Measurements from ENCODE around the gene NPAS3. TPM values are rescaled to one million over a fixed set of nuclear protein-coding genes. Genes with fewer than 3 reads are reported as not detected.

NPAS3 gene
- total RNA-seq, 1 donor from 2014 or later: 2.5 TPM

GRCh38 chr14:33364466-33364865, 425.8 kb downstream of the NPAS3 start:
- H3K4me1 ChIP-seq: no peaks in the 10 kb centered on the region
- H3K27me3 ChIP-seq (ENCODE audit: low read depth): no peaks in the 10 kb centered on the region
- no peaks in the 10 kb centered on the region for H3K36me3 ChIP-seq
- no peak for TF ChIP-seq CTCF (IDR thresholded peaks at IDR 0.05; ENCODE audit: borderline replicate concordance)
- no peak overlapping the region for H3K27ac ChIP-seq (replicated peaks)
- H3K9me3 ChIP-seq (replicated peaks): no peaks in the 10 kb centered on the region
- no peak overlapping the region for H3K4me3 ChIP-seq
- DNase-seq: no peak
- intact Hi-C loops (cut with micrococcal nuclease): no loop called here

- TF ChIP-seq CTCF (IDR thresholded peaks at IDR 0.05; ENCODE audit: borderline replicate concordance): no peak
- no peaks in the 10 kb centered on the region for H3K36me3 ChIP-seq
- no peak for DNase-seq
- intact Hi-C loops (cut with micrococcal nuclease): no loop called here
- H3K27ac ChIP-seq (replicated peaks): no peak overlapping the region
- H3K4me1 ChIP-seq: no peaks in the 10 kb centered on the region
- no peaks in the 10 kb centered on the region for H3K27me3 ChIP-seq (ENCODE audit: low read depth)
- no peak overlapping the region for H3K4me3 ChIP-seq
- H3K9me3 ChIP-seq (replicated peaks): no peaks in the 10 kb centered on the region
These were observed 430.4 kb downstream of the NPAS3 start for GRCh38 chr14:33369041-33369440.

- TF ChIP-seq CTCF (IDR thresholded peaks at IDR 0.05; ENCODE audit: borderline replicate concordance): no peak
These were observed 431.3 kb downstream of the NPAS3 start for GRCh38 chr14:33369972-33370371.

GRCh38 chr14:33370426-33370825, 431.7 kb downstream of the NPAS3 start:
- no peak for DNase-seq
- intact Hi-C loops (cut with micrococcal nuclease): no loop called here
- Histone ChIP-seq H3K36me3 (no peaks in the 10 kb centered on the region), H3K9me3 (replicated peaks) (no peaks in the 10 kb centered on the region), H3K27me3 (ENCODE audit: low read depth) (no peaks in the 10 kb centered on the region), H3K27ac (replicated peaks) (no peak overlapping the region), H3K4me3 (no peak overlapping the region), H3K4me1 (no peaks in the 10 kb centered on the region)
- TF ChIP-seq CTCF (IDR thresholded peaks at IDR 0.05; ENCODE audit: borderline replicate concordance): no peak

More at GRCh38 chr14:33369972-33370371, 431.3 kb downstream of the NPAS3 start:
- Histone ChIP-seq H3K27me3 (ENCODE audit: low read depth) (no peaks in the 10 kb centered on the region), H3K4me3 (no peak overlapping the region), H3K27ac (replicated peaks) (no peak overlapping the region), H3K36me3 (no peaks in the 10 kb centered on the region), H3K9me3 (replicated peaks) (no peaks in the 10 kb centered on the region), H3K4me1 (no peaks in the 10 kb centered on the region)
- no peak for DNase-seq
- intact Hi-C loops (cut with micrococcal nuclease): no loop called here

GRCh38 chr14:33375196-33375595, 436.5 kb downstream of the NPAS3 start:
- Histone ChIP-seq H3K27ac (replicated peaks) (no peak overlapping the region), H3K4me3 (no peak overlapping the region), H3K36me3 (no peaks in the 10 kb centered on the region), H3K9me3 (replicated peaks) (no peaks in the 10 kb centered on the region), H3K27me3 (ENCODE audit: low read depth) (no peaks in the 10 kb centered on the region), H3K4me1 (no peaks in the 10 kb centered on the region)
- TF ChIP-seq CTCF (IDR thresholded peaks at IDR 0.05; ENCODE audit: borderline replicate concordance): no peak
- DNase-seq: no peak
- intact Hi-C loops (cut with micrococcal nuclease): no loop called here

- TF ChIP-seq CTCF (IDR thresholded peaks at IDR 0.05; ENCODE audit: borderline replicate concordance): no peak
These were observed 437.1 kb downstream of the NPAS3 start for GRCh38 chr14:33375786-33376185.

More at GRCh38 chr14:33375786-33376185, 437.1 kb downstream of the NPAS3 start:
- H3K36me3 ChIP-seq: no peaks in the 10 kb centered on the region
- no peaks in the 10 kb centered on the region for H3K9me3 ChIP-seq (replicated peaks)
- no peak for DNase-seq
- intact Hi-C loops (cut with micrococcal nuclease): no loop called here
- no peaks in the 10 kb centered on the region for H3K27me3 ChIP-seq (ENCODE audit: low read depth)
- no peak overlapping the region for H3K4me3 ChIP-seq
- H3K4me1 ChIP-seq: no peaks in the 10 kb centered on the region
- no peak overlapping the region for H3K27ac ChIP-seq (replicated peaks)
